Measurements from ENCODE around the gene PPP2R5C. TPM values are rescaled to one million over a fixed set of nuclear protein-coding genes. Genes with fewer than 3 reads are reported as not detected.
"Not testable (repeated sequence)": the region's sequence is repeated elsewhere in the genome, so short reads cannot be mapped to it uniquely, and the experiment has no call there.

PPP2R5C gene
- total RNA-seq, 4 donors from 2014 or later, result 66.2 to 211 (median 116) TPM

DNA sequence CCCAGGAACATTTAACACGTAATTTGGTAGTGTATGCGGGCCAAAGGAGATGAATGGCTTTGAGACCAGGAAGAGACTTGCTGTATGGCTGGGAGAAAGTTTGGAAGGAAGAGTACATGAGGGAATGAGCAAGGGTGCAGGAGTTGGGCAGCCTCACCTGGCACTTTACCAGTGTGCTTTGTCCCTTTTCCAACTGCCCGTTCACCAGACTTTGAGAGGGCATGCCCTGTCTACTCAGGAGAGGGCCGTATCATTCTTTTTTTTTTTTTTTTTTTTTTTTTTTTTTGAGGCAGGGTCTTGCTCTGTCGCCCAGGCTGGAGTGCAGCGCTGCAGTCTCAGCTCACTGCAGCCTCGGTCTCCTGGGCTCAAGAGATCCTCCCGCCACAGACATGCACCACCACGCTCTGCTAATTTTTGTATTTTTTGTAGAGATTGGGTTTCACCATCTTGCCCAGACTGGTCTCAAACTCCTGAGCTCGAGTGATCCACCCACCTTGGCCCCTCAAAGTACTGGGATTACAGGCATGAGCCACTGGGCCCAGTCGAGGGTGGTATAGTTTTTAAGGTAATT, 209.4 kb downstream of the PPP2R5C start:
- Histone ChIP-seq H3K9me3 (no peaks in the 10 kb centered on the region), H3K4me1 (peaks cover 16 to 52% (median 34%) of the 10 kb centered on the region in 4 donors), H3K4me3 (no peak overlapping the region), H3K27me3 (no peaks in the 10 kb centered on the region), H3K27ac (peak overlapping the region in 2 of 4 donors; percentile 73 to 86), H3K36me3 (peaks cover 0 to 3% (median 0%) of the 10 kb centered on the region in 4 donors)
- in situ Hi-C loops (cut with MboI; ENCODE audit: low pct_ligation_motif_present in 1 of 4, low pct_unique_long_range_greater_than_20kb in 1 of 4, low sequenced_read_pairs in 3 of 4) (loop anchor here in 1 of 4 donors (25.0 kb wide), 1 partner anchor 341 kb away; the partner anchor contains the start of genes MOK and ZNF839), intact Hi-C loops (cut with DNase I; ENCODE audit: low total_unique reads) (no loop called here)
- DNase-seq, result no peak
- WGBS, 2 donors (ENCODE audit: low coverage in 1 of 2), result 85 to 87% methylated on average over 6 to 11 of the region's 11 CpGs
- TF ChIP-seq POLR2A (IDR thresholded peaks at IDR 0.05), result no peak
- no peak for TF ChIP-seq POLR2AphosphoS5 (IDR thresholded peaks at IDR 0.05)
- TF ChIP-seq, protein P1, sequence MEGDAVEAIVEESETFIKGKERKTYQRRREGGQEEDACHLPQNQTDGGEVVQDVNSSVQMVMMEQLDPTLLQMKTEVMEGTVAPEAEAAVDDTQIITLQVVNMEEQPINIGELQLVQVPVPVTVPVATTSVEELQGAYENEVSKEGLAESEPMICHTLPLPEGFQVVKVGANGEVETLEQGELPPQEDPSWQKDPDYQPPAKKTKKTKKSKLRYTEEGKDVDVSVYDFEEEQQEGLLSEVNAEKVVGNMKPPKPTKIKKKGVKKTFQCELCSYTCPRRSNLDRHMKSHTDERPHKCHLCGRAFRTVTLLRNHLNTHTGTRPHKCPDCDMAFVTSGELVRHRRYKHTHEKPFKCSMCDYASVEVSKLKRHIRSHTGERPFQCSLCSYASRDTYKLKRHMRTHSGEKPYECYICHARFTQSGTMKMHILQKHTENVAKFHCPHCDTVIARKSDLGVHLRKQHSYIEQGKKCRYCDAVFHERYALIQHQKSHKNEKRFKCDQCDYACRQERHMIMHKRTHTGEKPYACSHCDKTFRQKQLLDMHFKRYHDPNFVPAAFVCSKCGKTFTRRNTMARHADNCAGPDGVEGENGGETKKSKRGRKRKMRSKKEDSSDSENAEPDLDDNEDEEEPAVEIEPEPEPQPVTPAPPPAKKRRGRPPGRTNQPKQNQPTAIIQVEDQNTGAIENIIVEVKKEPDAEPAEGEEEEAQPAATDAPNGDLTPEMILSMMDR (IDR thresholded peaks at IDR 0.05), result no peak
- TF ChIP-seq EP300 (IDR thresholded peaks at IDR 0.05; ENCODE audit: low read depth), result no peak

DNA sequence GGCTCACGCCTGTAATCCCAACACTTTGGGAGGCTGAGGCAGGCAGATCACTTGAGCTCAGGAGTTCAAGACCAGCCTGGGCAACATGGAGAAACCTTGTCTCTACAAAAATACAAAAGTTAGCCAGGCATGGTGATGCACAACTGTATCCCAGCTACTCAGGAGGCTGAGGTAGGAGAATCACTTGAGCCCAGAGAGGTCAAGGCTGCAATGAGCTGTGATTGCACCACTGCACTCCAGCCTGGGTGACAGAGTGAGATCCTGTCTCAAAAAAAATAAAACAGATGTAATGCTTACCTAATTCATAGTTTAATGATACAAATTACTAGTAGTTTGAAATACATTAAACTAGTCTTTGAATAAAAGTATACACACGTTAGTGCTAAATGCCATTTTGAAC, 209.9 kb downstream of the PPP2R5C start:
- H3K4me3 ChIP-seq; H3K9me3 ChIP-seq; intact Hi-C loops (cut with DNase I; ENCODE audit: low total_unique reads); H3K27me3 ChIP-seq; DNase-seq; H3K36me3 ChIP-seq: not testable (repeated sequence)
- Histone ChIP-seq H3K27ac (peak overlapping the region; percentile 71 to 86 (median 76)), H3K4me1 (peaks cover 12 to 46% (median 29%) of the 10 kb centered on the region in 4 donors)
- in situ Hi-C loops (cut with MboI; ENCODE audit: low pct_ligation_motif_present in 1 of 4, low pct_unique_long_range_greater_than_20kb in 1 of 4, low sequenced_read_pairs in 3 of 4), result loop anchor here in 1 of 4 donors (25.0 kb wide), 1 partner anchor 341 kb away; the partner anchor contains the start of genes MOK and ZNF839
- WGBS, 2 donors (ENCODE audit: low coverage in 1 of 2), result 50 to 88% methylated on average over 1 to 2 of the region's 2 CpGs

DNA sequence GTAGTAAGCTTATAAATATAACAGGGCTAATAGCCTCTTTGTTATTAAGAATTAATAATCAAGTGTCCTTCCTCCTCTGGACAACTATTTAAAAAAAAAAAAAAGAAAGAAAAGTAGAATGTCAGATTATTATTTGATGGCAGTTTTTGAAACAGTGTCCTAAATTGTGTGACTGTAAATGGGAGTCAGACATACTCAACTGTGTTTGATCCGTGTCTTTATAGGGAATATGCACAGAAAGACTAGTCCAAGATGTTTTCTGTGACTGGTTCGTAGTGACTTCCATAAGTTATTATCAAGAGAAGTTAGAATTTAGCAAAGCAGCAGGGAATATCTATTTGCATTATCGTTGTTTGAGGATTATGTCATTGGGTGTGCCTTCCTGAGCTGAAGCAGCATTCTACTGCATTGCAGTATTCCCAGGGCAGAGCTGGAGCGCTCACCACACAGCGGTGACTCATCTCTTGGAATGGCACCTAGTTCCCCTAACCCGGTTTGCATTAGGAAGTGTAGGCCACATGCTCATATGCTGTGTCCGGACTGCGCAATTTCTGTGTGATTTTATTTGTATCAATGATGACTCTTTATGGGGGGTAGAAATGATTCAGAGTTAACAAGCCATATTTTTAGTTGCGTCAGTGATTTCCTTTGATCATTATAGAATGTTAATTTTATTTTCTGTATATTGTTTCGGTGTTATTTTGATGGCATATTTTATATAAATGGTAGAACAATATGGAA, 210.8 kb downstream of the PPP2R5C start:
- H3K27ac ChIP-seq, result peak overlapping the region; percentile 71 to 86 (median 76)
- DNase-seq, result peak; percentile 83
- intact Hi-C loops (cut with DNase I; ENCODE audit: low total_unique reads), result no loop called here
- H3K4me3 ChIP-seq, result no peak overlapping the region
- H3K36me3 ChIP-seq, result peaks cover 0 to 12% (median 5%) of the 10 kb centered on the region in 4 donors
- no peaks in the 10 kb centered on the region for H3K9me3 ChIP-seq
- 21 to 40% methylated on average over 6 to 10 of the region's 10 CpGs for WGBS, 2 donors (ENCODE audit: low coverage in 1 of 2)
- H3K27me3 ChIP-seq, result no peaks in the 10 kb centered on the region
- in situ Hi-C loops (cut with MboI; ENCODE audit: low pct_ligation_motif_present in 1 of 4, low pct_unique_long_range_greater_than_20kb in 1 of 4, low sequenced_read_pairs in 3 of 4), result loop anchor here in 1 of 4 donors (25.0 kb wide), 1 partner anchor 340 kb away; the partner anchor contains the start of genes MOK and ZNF839
- H3K4me1 ChIP-seq, result peaks cover 12 to 38% (median 21%) of the 10 kb centered on the region in 4 donors
- no peak for TF ChIP-seq POLR2A (IDR thresholded peaks at IDR 0.05)
- peak; percentile 62 to 70 (median 69) for TF ChIP-seq POLR2AphosphoS5 (IDR thresholded peaks at IDR 0.05)
- TF ChIP-seq EP300 (IDR thresholded peaks at IDR 0.05; ENCODE audit: low read depth), result no peak
- TF ChIP-seq, protein P1 (IDR thresholded peaks at IDR 0.05), result no peak

DNA sequence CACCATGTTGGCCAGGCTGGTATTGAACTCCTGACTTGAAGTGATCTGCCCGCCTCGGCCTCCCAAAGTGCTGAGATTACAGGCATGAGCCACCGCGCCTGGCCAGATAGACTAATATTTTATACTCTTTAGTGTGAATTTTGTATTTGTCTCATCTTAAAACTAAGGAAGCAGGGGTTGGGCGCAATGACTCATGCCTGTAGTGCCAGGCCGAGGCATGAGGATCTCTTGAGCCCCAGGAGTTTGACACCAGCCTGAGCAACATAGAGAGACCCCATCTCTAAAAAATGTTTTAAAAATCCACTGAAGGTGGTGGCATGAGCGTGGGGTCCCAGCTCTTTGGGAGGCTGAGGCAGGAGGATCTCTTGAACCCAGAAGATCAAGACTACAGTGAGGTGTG, 211.8 kb downstream of the PPP2R5C start:
- H3K4me3 ChIP-seq, result no peak overlapping the region
- TF ChIP-seq POLR2A (IDR thresholded peaks at IDR 0.05) (no peak), POLR2AphosphoS5 (IDR thresholded peaks at IDR 0.05) (no peak), EP300 (IDR thresholded peaks at IDR 0.05; ENCODE audit: low read depth) (no peak)
- TF ChIP-seq, protein P1 (IDR thresholded peaks at IDR 0.05), result no peak
- intact Hi-C loops (cut with DNase I; ENCODE audit: low total_unique reads), result no loop called here
- no peaks in the 10 kb centered on the region for H3K27me3 ChIP-seq
- peak overlapping the region; percentile 71 to 86 (median 76) for H3K27ac ChIP-seq
- in situ Hi-C loops (cut with MboI; ENCODE audit: low pct_ligation_motif_present in 1 of 4, low pct_unique_long_range_greater_than_20kb in 1 of 4, low sequenced_read_pairs in 3 of 4), result loop anchor here in 1 of 4 donors (25.0 kb wide), 1 partner anchor 339 kb away; the partner anchor contains the start of genes MOK and ZNF839
- peaks cover 0 to 19% (median 5%) of the 10 kb centered on the region in 4 donors for H3K36me3 ChIP-seq
- 91% methylated on average over 7 of the region's 7 CpGs; no CpG with 5 or more reads in 1 of the 2 donors for WGBS, 2 donors (ENCODE audit: low coverage in 1 of 2)
- peaks cover 12 to 27% (median 19%) of the 10 kb centered on the region in 4 donors for H3K4me1 ChIP-seq
- DNase-seq, result no peak
- H3K9me3 ChIP-seq, result no peaks in the 10 kb centered on the region

Measured in transverse colon (tissue), 4 donors.